ENCODE data around the gene IQGAP2.

The IQGAP2 gene

DNA sequence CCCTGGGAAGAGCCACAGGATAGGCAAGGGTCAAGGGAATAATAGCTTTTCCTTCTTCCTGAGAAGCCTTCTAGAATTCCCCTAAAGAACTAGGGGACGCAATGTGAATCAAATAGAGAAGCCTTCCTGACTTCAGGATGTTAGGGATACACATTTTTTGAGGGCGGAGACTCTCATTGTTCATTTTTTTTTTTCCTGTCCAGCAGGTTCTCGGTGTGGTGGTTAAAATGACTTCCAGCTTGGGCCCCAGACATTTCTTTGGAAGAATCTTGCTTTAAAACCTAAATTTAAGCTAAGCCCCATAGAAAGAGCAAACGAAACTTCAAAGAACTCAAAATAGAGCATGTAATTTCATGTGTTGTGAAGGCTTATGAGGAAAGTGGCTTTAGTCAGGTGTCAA lies 80.8 kb downstream of the IQGAP2 start:
- no peak for TF ChIP-seq CEBPB (IDR thresholded peaks at IDR 0.05)
- no peak for TF ChIP-seq TCF12 (IDR thresholded peaks at IDR 0.05; ENCODE audit: low read depth)
- TF ChIP-seq TAF1 (IDR thresholded peaks at IDR 0.05; ENCODE audit: low read depth): no peak
- TF ChIP-seq, protein P1, sequence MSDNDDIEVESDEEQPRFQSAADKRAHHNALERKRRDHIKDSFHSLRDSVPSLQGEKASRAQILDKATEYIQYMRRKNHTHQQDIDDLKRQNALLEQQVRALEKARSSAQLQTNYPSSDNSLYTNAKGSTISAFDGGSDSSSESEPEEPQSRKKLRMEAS (IDR thresholded peaks at IDR 0.05): no peak
- no peak for TF ChIP-seq CREB1 (IDR thresholded peaks at IDR 0.05; ENCODE audit: low read depth)
- no peak for TF ChIP-seq YY1 (IDR thresholded peaks at IDR 0.05; ENCODE audit: low read depth)
- TF ChIP-seq FOXM1 (IDR thresholded peaks at IDR 0.05; ENCODE audit: borderline replicate concordance, low read depth): no peak
- TF ChIP-seq, protein P2, sequence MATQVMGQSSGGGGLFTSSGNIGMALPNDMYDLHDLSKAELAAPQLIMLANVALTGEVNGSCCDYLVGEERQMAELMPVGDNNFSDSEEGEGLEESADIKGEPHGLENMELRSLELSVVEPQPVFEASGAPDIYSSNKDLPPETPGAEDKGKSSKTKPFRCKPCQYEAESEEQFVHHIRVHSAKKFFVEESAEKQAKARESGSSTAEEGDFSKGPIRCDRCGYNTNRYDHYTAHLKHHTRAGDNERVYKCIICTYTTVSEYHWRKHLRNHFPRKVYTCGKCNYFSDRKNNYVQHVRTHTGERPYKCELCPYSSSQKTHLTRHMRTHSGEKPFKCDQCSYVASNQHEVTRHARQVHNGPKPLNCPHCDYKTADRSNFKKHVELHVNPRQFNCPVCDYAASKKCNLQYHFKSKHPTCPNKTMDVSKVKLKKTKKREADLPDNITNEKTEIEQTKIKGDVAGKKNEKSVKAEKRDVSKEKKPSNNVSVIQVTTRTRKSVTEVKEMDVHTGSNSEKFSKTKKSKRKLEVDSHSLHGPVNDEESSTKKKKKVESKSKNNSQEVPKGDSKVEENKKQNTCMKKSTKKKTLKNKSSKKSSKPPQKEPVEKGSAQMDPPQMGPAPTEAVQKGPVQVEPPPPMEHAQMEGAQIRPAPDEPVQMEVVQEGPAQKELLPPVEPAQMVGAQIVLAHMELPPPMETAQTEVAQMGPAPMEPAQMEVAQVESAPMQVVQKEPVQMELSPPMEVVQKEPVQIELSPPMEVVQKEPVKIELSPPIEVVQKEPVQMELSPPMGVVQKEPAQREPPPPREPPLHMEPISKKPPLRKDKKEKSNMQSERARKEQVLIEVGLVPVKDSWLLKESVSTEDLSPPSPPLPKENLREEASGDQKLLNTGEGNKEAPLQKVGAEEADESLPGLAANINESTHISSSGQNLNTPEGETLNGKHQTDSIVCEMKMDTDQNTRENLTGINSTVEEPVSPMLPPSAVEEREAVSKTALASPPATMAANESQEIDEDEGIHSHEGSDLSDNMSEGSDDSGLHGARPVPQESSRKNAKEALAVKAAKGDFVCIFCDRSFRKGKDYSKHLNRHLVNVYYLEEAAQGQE (IDR thresholded peaks at IDR 0.05; ENCODE audit: low read depth): no peak
- no peak for TF ChIP-seq EGR1 (IDR thresholded peaks at IDR 0.05)
- TF ChIP-seq, protein P3, sequence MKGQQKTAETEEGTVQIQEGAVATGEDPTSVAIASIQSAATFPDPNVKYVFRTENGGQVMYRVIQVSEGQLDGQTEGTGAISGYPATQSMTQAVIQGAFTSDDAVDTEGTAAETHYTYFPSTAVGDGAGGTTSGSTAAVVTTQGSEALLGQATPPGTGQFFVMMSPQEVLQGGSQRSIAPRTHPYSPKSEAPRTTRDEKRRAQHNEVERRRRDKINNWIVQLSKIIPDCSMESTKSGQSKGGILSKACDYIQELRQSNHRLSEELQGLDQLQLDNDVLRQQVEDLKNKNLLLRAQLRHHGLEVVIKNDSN (IDR thresholded peaks at IDR 0.05): no peak
- TF ChIP-seq NFIC (IDR thresholded peaks at IDR 0.05): no peak
- no peak for TF ChIP-seq ZBTB7A (IDR thresholded peaks at IDR 0.05; ENCODE audit: low read depth)
- TF ChIP-seq TEAD4 (IDR thresholded peaks at IDR 0.05): no peak
- TF ChIP-seq EP300 (IDR thresholded peaks at IDR 0.05; ENCODE audit: borderline replicate concordance): no peak
- TF ChIP-seq RAD21 (IDR thresholded peaks at IDR 0.05; ENCODE audit: low read depth): no peak

DNA sequence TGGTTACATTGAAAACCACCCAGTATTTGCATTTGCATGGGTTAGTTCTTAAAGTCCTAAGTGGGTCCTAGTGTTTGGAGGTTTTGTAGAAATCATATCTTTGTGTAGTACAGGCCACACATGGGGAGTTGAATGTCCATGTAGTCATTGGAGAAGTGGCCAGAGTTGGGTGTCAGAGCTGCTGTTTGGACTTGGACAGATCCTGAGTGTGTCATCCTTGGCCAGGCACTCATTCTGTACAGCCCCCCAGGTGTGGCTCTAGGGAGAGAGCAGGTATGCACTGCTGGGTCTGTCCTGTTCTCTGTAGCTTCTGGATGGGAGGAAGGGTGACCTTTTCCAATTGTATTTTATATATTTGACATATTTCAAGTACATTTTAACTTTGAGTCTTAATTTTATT lies 82.4 kb downstream of the IQGAP2 start:
- no peak for TF ChIP-seq CREB1 (IDR thresholded peaks at IDR 0.05; ENCODE audit: low read depth)
- no peak for TF ChIP-seq YY1 (IDR thresholded peaks at IDR 0.05; ENCODE audit: low read depth)
- no peak for TF ChIP-seq EP300 (IDR thresholded peaks at IDR 0.05; ENCODE audit: borderline replicate concordance)
- no peak for TF ChIP-seq CEBPB (IDR thresholded peaks at IDR 0.05)
- no peak for TF ChIP-seq RAD21 (IDR thresholded peaks at IDR 0.05; ENCODE audit: low read depth)
- no peak for TF ChIP-seq ZBTB7A (IDR thresholded peaks at IDR 0.05; ENCODE audit: low read depth)
- TF ChIP-seq, protein P1 (IDR thresholded peaks at IDR 0.05): no peak
- no peak for TF ChIP-seq TCF12 (IDR thresholded peaks at IDR 0.05; ENCODE audit: low read depth)
- no peak for TF ChIP-seq TEAD4 (IDR thresholded peaks at IDR 0.05)
- TF ChIP-seq, protein P2 (IDR thresholded peaks at IDR 0.05; ENCODE audit: low read depth): no peak
- no peak for TF ChIP-seq FOXM1 (IDR thresholded peaks at IDR 0.05; ENCODE audit: borderline replicate concordance, low read depth)
- TF ChIP-seq TAF1 (IDR thresholded peaks at IDR 0.05; ENCODE audit: low read depth): no peak
- no peak for TF ChIP-seq EGR1 (IDR thresholded peaks at IDR 0.05)
- TF ChIP-seq, protein P3 (IDR thresholded peaks at IDR 0.05): no peak
- TF ChIP-seq NFIC (IDR thresholded peaks at IDR 0.05): no peak

DNA sequence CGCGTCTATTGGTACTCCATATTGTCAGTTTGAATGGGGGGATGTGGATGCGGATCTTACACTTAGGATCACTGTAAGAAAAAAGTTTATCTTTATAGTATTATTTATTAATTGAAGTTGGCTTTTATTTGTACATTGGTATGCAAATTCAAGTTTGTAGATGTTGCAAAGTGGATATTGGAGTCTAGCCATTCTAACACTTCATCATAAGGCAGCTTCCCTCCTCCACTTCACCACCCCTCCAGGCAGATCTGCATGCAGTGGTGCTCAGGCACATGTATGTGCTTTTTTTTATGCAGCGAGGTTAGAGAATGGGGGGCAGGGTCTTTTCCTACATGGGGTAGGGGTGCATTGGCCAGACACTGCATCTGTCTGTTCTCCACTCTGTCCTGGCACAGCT lies 84.3 kb downstream of the IQGAP2 start:
- TF ChIP-seq, protein P3 (IDR thresholded peaks at IDR 0.05): no peak
- TF ChIP-seq CEBPB (IDR thresholded peaks at IDR 0.05) (no peak), YY1 (IDR thresholded peaks at IDR 0.05; ENCODE audit: low read depth) (no peak), EP300 (IDR thresholded peaks at IDR 0.05; ENCODE audit: borderline replicate concordance) (no peak), FOXM1 (IDR thresholded peaks at IDR 0.05; ENCODE audit: borderline replicate concordance, low read depth) (no peak), TEAD4 (IDR thresholded peaks at IDR 0.05) (no peak), ZBTB7A (IDR thresholded peaks at IDR 0.05; ENCODE audit: low read depth) (no peak), RAD21 (IDR thresholded peaks at IDR 0.05; ENCODE audit: low read depth) (no peak), CREB1 (IDR thresholded peaks at IDR 0.05; ENCODE audit: low read depth) (no peak), EGR1 (IDR thresholded peaks at IDR 0.05) (no peak), TCF12 (IDR thresholded peaks at IDR 0.05; ENCODE audit: low read depth) (no peak), TAF1 (IDR thresholded peaks at IDR 0.05; ENCODE audit: low read depth) (no peak), NFIC (IDR thresholded peaks at IDR 0.05) (no peak)
- TF ChIP-seq, protein P2 (IDR thresholded peaks at IDR 0.05; ENCODE audit: low read depth): no peak
- TF ChIP-seq, protein P1 (IDR thresholded peaks at IDR 0.05): no peak
